Measurements from ENCODE around the gene TMOD2. TPM values are rescaled to one million over a fixed set of nuclear protein-coding genes. Genes with fewer than 3 reads are reported as not detected.

TMOD2 gene
- total and polyA plus RNA-seq, 2 of the 8 experiments (the other 6 are each of a cell fraction or from before 2014, with no cell fraction given) = 0.80 to 6.5 TPM

GRCh38 chr15:51718219-51718618 lies 33.2 kb upstream of the TMOD2 start:
- FAIRE-seq (no peak), DNase-seq (ENCODE audit: low read depth in 1 of 2, low spot score in 2 of 2) (no peak)
- Histone ChIP-seq H3K14ac (ENCODE audit: insufficient read length) (no peak overlapping the region), H3K23me2 (ENCODE audit: low read depth, low read length) (no peaks in the 10 kb centered on the region), H4K8ac (ENCODE audit: extremely low read depth, insufficient read depth, low read length) (no peak overlapping the region), H3K9ac (replicated peaks in 1 of 4; ENCODE audit: extremely low read depth in 1 of 4, low read depth in 3 of 4, low read length in 3 of 4) (no peak overlapping the region), H2BK120ac (replicated peaks; ENCODE audit: low read depth, low read length) (no peak overlapping the region), H3K4ac (replicated peaks; ENCODE audit: insufficient read length, low read depth, low read length) (no peak overlapping the region), H3K27ac (ENCODE audit: low read depth, low read length) (no peak overlapping the region), H3K79me1 (ENCODE audit: low read depth, low read length) (no peaks in the 10 kb centered on the region), H3K4me2 (ENCODE audit: insufficient read depth in 1 of 2, low read depth in 2 of 2, low read length in 2 of 2) (no peak overlapping the region), H2BK15ac (ENCODE audit: low read length) (no peak overlapping the region), H2BK5ac (ENCODE audit: low read depth, low read length) (no peak overlapping the region), H2BK20ac (ENCODE audit: low read length) (no peak overlapping the region), H2BK12ac (ENCODE audit: low read depth, low read length) (no peak overlapping the region), H3K79me2 (ENCODE audit: control insufficient read depth in 1 of 2, insufficient read depth in 2 of 2, low read length in 2 of 2) (no peaks in the 10 kb centered on the region), H3K18ac (ENCODE audit: extremely low read depth, low read length) (no peak overlapping the region), H3K27me3 (replicated peaks in 1 of 4; ENCODE audit: control insufficient read depth in 3 of 4, extremely low read depth in 1 of 4, insufficient read depth in 3 of 4, low read length in 3 of 4) (no peaks in the 10 kb centered on the region), H3K9me3 (ENCODE audit: insufficient read depth in 2 of 2, low read depth in 1 of 2, low read length in 1 of 2) (no peaks in the 10 kb centered on the region), H4K20me1 (replicated peaks in 1 of 2; ENCODE audit: control insufficient read depth in 1 of 2, insufficient read depth in 2 of 2, low read length in 2 of 2) (no peaks in the 10 kb centered on the region), H3K56ac (replicated peaks; ENCODE audit: insufficient read length, low read depth, low read length) (no peak overlapping the region), H4K91ac (replicated peaks; ENCODE audit: insufficient read length, low read length) (no peak overlapping the region), H4K5ac (ENCODE audit: insufficient read length, low read depth, low read length) (no peak overlapping the region), H2AK5ac (ENCODE audit: low read depth, low read length) (no peak overlapping the region), H3K4me3 (ENCODE audit: extremely low read depth in 1 of 4, insufficient read depth in 2 of 4, low read depth in 3 of 4, low read length in 4 of 4) (no peak overlapping the region), H2AFZ (ENCODE audit: low read length) (no peak overlapping the region), H3K23ac (ENCODE audit: insufficient read length) (no peak overlapping the region), H3K36me3 (ENCODE audit: control insufficient read depth in 2 of 4, insufficient read depth in 4 of 4, low read length in 3 of 4) (peaks cover 0 to 3% (median under 1%) of the 10 kb centered on the region in 4 experiments; a peak in 3 of 8 replicates), H3K4me1 (replicated peaks in 1 of 4; ENCODE audit: control insufficient read depth in 3 of 4, insufficient read depth in 4 of 4, low read length in 3 of 4) (peaks cover 0 to 3% (median 0%) of the 10 kb centered on the region in 4 experiments; a peak in 1 of 7 replicates)
- TF ChIP-seq RAD21 (IDR thresholded peaks at IDR 0.05 in 1 of 2, conservative IDR thresholded peaks at IDR 0.05 in 1 of 2; ENCODE audit: low read depth in 2 of 2, low read length in 2 of 2) (no peak), RNF2 (IDR thresholded peaks at IDR 0.05; ENCODE audit: borderline replicate concordance, low read depth, low read length, missing control alignments, poor library complexity, severe bottlenecking) (no peak), JUN (IDR thresholded peaks at IDR 0.05; ENCODE audit: low read depth, low read length) (no peak), SP4 (IDR thresholded peaks at IDR 0.05; ENCODE audit: low read length) (no peak), RFX5 (IDR thresholded peaks at IDR 0.05; ENCODE audit: borderline replicate concordance, low read depth, low read length) (no peak), CTBP2 (IDR thresholded peaks at IDR 0.05; ENCODE audit: borderline replicate concordance, insufficient read depth, insufficient read length, low read length) (no peak)
- POLR2A ChIA-PET (ENCODE audit: partially characterized antibody) = no interaction called here
- 91% methylated on average over 4 of the region's 4 CpGs; no CpG with 5 or more reads in 1 of the 2 experiments for WGBS, 2 experiments (ENCODE audit: extremely low coverage in 1 of 2, insufficient coverage in 1 of 2, insufficient read length in 1 of 2, insufficient replicate concordance in 2 of 2, low coverage in 1 of 2, low lambda C conversion rate in 2 of 2, missing lambda C conversion rate in 1 of 2)
- CTCF ChIA-PET (ENCODE audit: partially characterized antibody) = interaction anchor here (1.1 to 1.3 kb wide), 2 partner anchors 12 to 42 kb away, joined by 4 to 6 read pairs; no protein-coding TSS in a partner anchor

All from H1 (cell line).